SK-N-MC (cell line): Measurements from ENCODE around the gene WDR64.

Experiments used
- EZH2 ChIP-seq: fragments of 200-600 bp; sonication (generic); IDR thresholded peaks from one replicate; pipeline ENCODE4 v1.6.1; 2017; ENCODE audit warnings: antibody characterized with exemption
- FOXP2 ChIP-seq: optimal IDR thresholded peaks from 2 replicates; pipeline ENCODE3; 2011; ENCODE audit warnings: mild to moderate bottlenecking, moderate library complexity; ENCODE audit not compliant: insufficient read depth; ENCODE audit errors: extremely low read length, control extremely low read depth
- POLR2AphosphoS5 ChIP-seq: IDR thresholded peaks from 2 replicates; pipeline ENCODE4 v1.6.1; 2012; ENCODE audit warnings: mild to moderate bottlenecking, low read depth, low read length, borderline replicate concordance

DNA sequence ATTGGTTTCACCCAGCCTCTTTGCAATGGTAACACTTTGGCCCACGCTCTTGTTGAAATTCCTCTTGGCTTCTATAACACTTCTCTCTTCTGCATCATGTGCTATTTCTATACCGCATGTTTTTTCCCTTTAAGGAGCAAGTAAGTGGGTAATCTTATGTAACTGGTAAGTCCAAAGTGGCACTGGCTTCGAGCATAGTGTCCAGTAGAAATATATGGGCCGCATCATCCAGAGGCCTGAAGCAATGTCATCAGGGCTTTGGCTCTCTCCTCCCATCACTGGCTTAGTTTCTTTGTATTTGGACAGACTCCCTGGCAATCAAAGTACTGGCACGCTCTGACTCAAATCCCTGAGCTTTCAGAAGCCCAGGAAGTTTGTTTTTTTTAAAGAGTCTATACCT, 29.4 kb upstream of the WDR64 start:
- TF ChIP-seq FOXP2 (no peak), EZH2 (no peak), POLR2AphosphoS5 (no peak)
